Bladder microvascular endothelial cell (primary cell): ENCODE data around the gene IGLON5. TPM values are rescaled to one million over a fixed set of nuclear protein-coding genes. Genes with fewer than 3 reads are reported as not detected.

Source experiments
- total RNA-seq: library from RNA; depleted of rRNA; stranded (reverse); fragments of >200 nt; gene quantifications from 2 replicates; pipeline ENCODE4 v1.2.3, GENCODE V29; 2014

Gene IGLON5
- not detected in 2 replicates for total RNA-seq

DNA sequence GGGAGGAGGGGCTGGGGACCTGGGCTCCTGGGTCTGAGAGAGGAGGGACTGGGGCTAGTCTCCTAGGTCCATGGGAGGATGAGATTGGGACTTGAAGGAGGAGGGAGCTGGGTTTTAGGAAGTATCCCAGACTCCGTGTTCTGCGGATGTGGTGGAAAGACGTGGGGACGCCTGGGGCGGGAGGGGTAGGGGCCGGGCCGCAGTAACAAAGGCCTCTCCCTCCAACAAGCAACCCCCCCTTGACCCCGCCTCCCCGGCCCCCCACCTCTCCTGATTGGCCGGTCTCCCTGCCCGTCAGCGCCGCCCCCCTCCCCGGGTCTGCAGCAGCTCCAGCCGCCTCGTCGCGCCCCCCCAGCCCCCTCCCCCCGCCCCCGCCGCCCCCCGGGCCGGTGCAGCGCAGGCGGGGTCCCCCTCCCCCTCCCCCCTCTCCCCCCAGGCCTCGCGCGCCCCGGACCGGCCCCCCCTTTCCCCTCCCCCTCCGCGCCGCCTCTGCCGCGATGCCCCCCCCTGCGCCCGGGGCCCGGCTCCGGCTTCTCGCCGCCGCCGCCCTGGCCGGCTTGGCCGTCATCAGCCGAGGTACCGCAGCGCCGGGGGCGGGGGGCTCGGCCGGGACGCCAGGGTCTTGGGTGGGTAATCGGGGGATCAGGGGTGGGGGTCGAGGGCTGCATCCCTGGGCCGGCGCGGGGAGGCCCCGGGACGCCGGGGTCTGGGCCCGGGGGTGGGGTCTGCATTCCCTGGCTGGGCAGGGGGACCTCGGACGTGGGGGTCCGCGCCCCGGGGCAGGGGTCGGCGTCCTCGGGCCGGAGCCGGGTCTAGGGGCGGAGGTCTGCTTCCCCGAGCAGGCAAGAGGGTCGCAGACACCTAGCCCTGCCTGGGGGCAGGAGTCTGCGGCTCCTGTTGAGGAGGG, at the start of gene IGLON5:
IGLON5 (plus strand) TSS at position 294 of the 907 bp plus-strand sequence; CDS start at position 498, 204 bp downstream.

DNA sequence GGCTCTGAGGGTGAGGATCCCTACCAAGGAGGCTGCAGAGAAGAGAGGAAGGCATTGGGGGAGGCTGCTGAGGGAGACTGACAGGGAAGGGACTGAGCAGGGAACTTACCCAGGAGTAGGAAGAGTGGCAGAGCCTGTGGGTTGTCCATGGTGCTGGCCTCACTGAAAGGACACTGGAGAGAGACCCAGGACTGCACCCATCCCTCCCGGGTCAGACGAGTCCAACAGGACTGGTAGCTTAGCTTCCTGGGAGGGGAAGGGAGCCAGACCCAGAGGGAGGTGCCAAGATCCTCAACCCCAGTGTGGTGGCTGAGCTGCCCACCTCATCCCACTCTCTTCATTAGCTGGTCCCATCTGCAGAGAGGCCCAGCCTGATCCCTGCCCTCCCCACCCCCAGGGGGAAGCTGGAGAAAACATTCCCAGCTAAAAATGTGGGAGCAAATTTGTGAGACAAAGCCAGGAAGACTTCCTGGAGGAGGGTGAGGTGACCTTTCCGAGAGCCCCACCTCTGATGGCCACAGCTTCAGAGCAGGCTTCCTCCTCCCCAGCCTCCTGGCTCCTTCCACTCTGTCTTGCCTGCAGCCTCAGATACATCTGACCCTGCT, 30.6 kb downstream of the IGLON5 start, which contains the start of gene VSIG10L:
VSIG10L (minus strand) TSS at position 164 of the 605 bp plus-strand sequence; CDS start at position 149, 15 bp downstream.

DNA sequence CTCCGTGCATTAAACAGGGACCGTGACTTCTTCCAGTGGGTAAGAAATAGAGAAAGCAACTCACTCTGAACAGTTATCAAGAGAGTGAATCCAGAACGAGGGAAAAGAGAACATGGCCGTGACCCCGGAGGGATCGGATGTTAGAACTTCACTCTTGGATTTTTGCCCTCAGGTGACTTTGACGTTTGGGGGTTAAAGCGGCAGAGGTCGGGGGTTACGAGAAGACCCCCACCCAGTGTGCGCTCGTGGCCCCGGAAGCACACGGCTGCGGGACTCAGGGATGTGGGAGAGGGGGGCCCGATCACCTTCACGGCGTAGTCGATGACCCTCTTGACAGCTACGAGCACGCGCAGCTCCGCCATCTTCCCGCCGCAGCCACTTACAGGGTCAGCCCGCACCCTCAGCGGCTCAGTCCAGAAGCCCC, 54.5 kb downstream of the IGLON5 start, which contains the start of gene ETFB:
ETFB (minus strand) TSS at position 424 of the 424 bp plus-strand sequence; CDS start at position 362, 62 bp downstream.

DNA sequence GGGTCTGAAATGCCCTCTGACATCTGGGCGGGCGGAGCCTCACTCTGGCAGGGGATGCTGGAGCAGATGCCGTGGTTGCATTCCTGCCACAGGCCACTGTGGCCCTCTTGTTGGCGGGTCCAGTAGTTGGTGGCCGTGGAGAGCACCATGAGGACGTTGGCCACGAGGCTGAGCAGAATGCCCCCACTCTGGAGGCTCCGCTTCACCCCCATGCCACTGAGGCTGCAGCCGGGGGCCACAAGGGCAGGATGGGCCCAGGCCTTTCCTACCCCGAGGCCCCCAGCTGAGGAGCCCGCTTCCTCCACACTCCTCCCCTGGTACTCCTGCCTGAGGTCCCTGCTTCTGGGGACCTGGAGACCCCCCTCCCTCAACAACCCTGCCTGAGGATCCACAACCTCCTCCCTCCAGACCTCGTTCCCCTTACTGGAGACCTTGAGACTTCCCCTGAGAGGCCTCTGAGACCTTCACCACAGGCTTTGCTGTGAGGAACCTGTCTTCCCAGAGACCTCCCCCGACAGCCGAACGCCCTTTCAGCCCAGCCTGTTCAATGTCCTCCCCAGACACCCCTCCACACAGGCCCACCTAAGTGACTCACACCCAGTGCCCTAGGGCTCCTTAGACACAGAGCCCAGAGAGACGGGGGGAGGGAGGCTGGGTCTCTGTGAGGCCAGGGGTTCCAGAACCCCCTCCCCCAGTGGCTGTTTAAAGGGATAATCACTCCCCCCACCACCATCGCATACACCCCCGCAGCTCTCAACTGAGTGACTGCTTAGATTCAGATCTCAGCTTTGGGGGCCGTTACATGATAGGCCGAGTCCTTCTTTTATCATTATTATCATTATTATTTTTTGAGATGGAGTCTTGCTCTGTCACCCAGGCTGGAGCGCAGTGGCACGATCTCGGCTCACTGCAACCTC, 57.2 kb downstream of the IGLON5 start, which contains the start of gene CLDND2:
CLDND2 (minus strand) TSS at position 638 of the 917 bp plus-strand sequence; CDS start at position 212, 426 bp downstream.

DNA sequence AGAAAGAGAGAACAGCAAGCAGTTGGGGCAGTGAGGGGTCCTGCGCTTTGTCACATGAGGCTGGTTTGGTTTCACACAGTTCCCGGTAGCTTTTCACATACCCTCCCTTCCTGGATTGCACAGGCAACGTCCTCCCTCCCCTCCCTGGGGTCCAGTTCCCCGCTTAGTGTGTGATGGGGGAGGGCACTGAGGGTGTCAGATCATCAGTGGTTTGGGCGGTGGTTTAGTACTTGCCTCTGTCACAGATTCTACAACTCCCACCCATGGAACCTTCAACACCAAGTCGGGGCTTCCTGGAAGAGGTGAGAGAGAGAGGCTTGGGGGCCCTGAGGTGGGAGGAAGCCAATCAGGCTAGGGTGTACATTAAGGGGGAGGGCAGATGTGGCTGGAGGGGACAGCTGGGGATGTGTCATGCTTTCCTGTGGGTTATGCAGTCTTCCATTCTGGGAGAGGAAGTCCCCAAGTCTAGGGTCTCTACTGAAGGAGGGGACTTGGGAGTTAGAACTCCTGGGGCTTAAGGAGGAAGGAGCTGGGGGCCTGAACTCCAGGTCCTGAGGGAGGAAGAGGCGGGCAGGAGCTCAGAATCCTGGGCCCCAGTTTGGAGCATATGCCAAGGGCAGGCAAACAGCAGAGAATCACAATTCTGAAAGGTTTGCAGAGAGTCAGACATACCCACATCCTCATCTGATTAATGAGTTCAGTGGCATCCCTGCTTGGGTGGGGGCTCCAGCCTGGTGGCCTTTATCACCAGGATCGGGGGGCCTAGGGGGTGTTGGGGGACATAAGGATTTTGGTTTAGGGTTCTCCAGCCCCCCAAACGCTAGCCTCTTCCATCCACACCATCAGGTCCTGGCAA, 61.4 kb downstream of the IGLON5 start, which contains the start of gene NKG7:
NKG7 (minus strand) TSS at position 6 of the 856 bp plus-strand sequence. CDS start 119 bp downstream, outside the sequence.

Other genes starting within 250 kb of the IGLON5 start
- gene KLK13, start 246.6 kb upstream of the IGLON5 start, total RNA-seq: not detected in 2 replicates
- gene KLK14, start 228.8 kb upstream of the IGLON5 start, total RNA-seq: not detected in 2 replicates
- 3.9 and 5.4 TPM in 2 replicates for gene CTU1, start 203.2 kb upstream of the IGLON5 start, total RNA-seq
- 0.06 TPM in 1 of 2 replicates, not detected in the other for gene SIGLEC9, start 186.7 kb upstream of the IGLON5 start, total RNA-seq
- gene SIGLEC7, start 169.3 kb upstream of the IGLON5 start, total RNA-seq: not detected in 2 replicates
- gene CD33, start 86.6 kb upstream of the IGLON5 start, total RNA-seq: not detected in 2 replicates
- gene SIGLECL1, start 60.6 kb upstream of the IGLON5 start, total RNA-seq: not detected in 2 replicates
- gene VSIG10L, start 30.5 kb downstream of the IGLON5 start, total RNA-seq: under 0.01 and 0.06 TPM in 2 replicates
- 77.5 and 117 TPM in 2 replicates for gene ETFB, start 54.7 kb downstream of the IGLON5 start, total RNA-seq
- not detected in 2 replicates for gene CLDND2, start 57.4 kb downstream of the IGLON5 start, total RNA-seq
- not detected in 2 replicates for gene NKG7, start 61.0 kb downstream of the IGLON5 start, total RNA-seq
- not detected in 2 replicates for gene LIM2, start 76.3 kb downstream of the IGLON5 start, total RNA-seq
- gene C19orf84, start 78.9 kb downstream of the IGLON5 start, total RNA-seq: not detected in 2 replicates
- not detected in 2 replicates for gene SIGLEC10, start 106.0 kb downstream of the IGLON5 start, total RNA-seq
- not detected in 2 replicates for gene SIGLEC8, start 146.8 kb downstream of the IGLON5 start, total RNA-seq
- gene CEACAM18, start 166.9 kb downstream of the IGLON5 start, total RNA-seq: not detected in 2 replicates
- gene SIGLEC12, start 190.2 kb downstream of the IGLON5 start, total RNA-seq: not detected in 2 replicates
- not detected in 2 replicates for gene SIGLEC6, start 220.0 kb downstream of the IGLON5 start, total RNA-seq